K562 (cell line): ENCODE results near the gene TMEM120B. TPM values are rescaled to one million over a fixed set of nuclear protein-coding genes. Genes with fewer than 3 reads are reported as not detected.

Source experiments
- ATAC-seq: fragments of 200-7000 bp; cut with Tn5 transposase; 3 replicates; pipeline ENCODE4 v1.9.1; 2020; ENCODE audit warnings: moderate library complexity
- BruUV-seq: library from RNA; stranded (reverse); fragments of 400-500 nt; replicated peaks from 2 replicates; lab custom pipeline; 2021; lab: Mats Ljungman, UMichigan
- CTCF ChIA-PET: fragments of 300-600 bp; formaldehyde crosslinking; extraction: SDS; loops from one replicate; lab custom pipeline; 2021; ENCODE audit warnings: low intra/inter-chr PET ratio; lab: Yijun Ruan, JAX
- POLR2A ChIA-PET: fragments of 300-600, 350-650 bp; sonication (Branson Sonifier 250); formaldehyde crosslinking; extraction: SDS; loops from one replicate; lab custom pipeline; 2021; ENCODE audit warnings: antibody characterized with exemption, inconsistent platforms; lab: Yijun Ruan, JAX
- DNase-seq, 4 experiments: peaks; one replicate each; pipeline versions ENCODE4 v3.0.0 to v3.0.0-alpha.2; 2011 to 2018; ENCODE audit warnings: low spot score in 3 of 4, mixed read lengths in 3 of 4; ENCODE audit errors: extremely low read depth in 1 of 4
- FAIRE-seq: peaks from 2 replicates; lab custom pipeline; 2011; peaks lifted over from hg19 to GRCh38; lab: Jason Lieb, UNC
- H2AFZ ChIP-seq: 2 replicates; pipeline ENCODE4 v1.6.0; 2011; ENCODE audit warnings: low read depth, low read length, control low read depth, inconsistent platforms
- H3K27ac ChIP-seq: fragments of 200-600 bp; 3 replicates; pipeline ENCODE4 v1.8.0; 2011; ENCODE audit warnings: low read depth, mild to moderate bottlenecking, control low read depth, inconsistent platforms, low read length, moderate library complexity, mixed read lengths; ENCODE audit errors: extremely low read depth
- H3K27me3 ChIP-seq, 2 experiments: fragments of 300-600 bp in 1 of 2; 2 replicates in 1 of 2; 3 replicates in 1 of 2; pipeline versions ENCODE4 v1.6.0 to v1.8.0; 2011; ENCODE audit warnings: inconsistent platforms in 2 of 2, low read length in 2 of 2, mild to moderate bottlenecking in 1 of 2, mixed read lengths in 1 of 2, moderate library complexity in 1 of 2; ENCODE audit not compliant: control insufficient read depth in 2 of 2, insufficient read depth in 2 of 2
- H3K36me3 ChIP-seq: fragments of 300-600 bp; 3 replicates; pipeline ENCODE4 v1.8.0; 2011; ENCODE audit warnings: mild to moderate bottlenecking, low read length, inconsistent platforms; ENCODE audit not compliant: control insufficient read depth, insufficient read depth
- H3K4me1 ChIP-seq, 2 experiments: fragments of 200-600 bp in 1 of 2; replicated peaks in 1 of 2; 2 replicates in 1 of 2; 3 replicates in 1 of 2; pipeline versions ENCODE4 v1.5.1 to v1.8.0; 2011; ENCODE audit warnings: inconsistent platforms in 2 of 2, low read length in 2 of 2, mild to moderate bottlenecking in 1 of 2, mixed read lengths in 1 of 2, moderate library complexity in 1 of 2; ENCODE audit not compliant: control insufficient read depth in 2 of 2, insufficient read depth in 2 of 2
- H3K4me2 ChIP-seq: 2 replicates; pipeline ENCODE4 v1.6.1; 2011; ENCODE audit warnings: low read length, control low read depth, inconsistent platforms, mixed read lengths; ENCODE audit not compliant: insufficient read depth
- H3K4me3 ChIP-seq: fragments of 200-600 bp; sonication (generic), shearing (Covaris generic); 2 replicates; pipeline ENCODE4 v1.5.1; 2016; ENCODE audit warnings: control low read depth, inconsistent platforms
- H3K79me2 ChIP-seq: fragments of 200-600 bp; 3 replicates; pipeline ENCODE4 v1.8.0; 2011; ENCODE audit warnings: low read length, inconsistent platforms; ENCODE audit not compliant: control insufficient read depth, insufficient read depth
- H3K9ac ChIP-seq, 2 experiments: 2 replicates each; pipeline versions ENCODE4 v1.6.0 to v1.6.1; 2011; ENCODE audit warnings: low read depth in 2 of 2, low read length in 2 of 2, control low read depth in 1 of 2, inconsistent platforms in 1 of 2, mild to moderate bottlenecking in 1 of 2, mixed read lengths in 1 of 2; ENCODE audit not compliant: insufficient read depth in 1 of 2
- H3K9me1 ChIP-seq: one replicate; pipeline ENCODE4 v1.6.0; 2011; ENCODE audit warnings: inconsistent platforms, mild to moderate bottlenecking, low read length, moderate library complexity; ENCODE audit not compliant: control insufficient read depth, insufficient read depth
- H3K9me3 ChIP-seq: replicated peaks from 2 replicates; pipeline ENCODE4 v1.5.1; 2011; ENCODE audit warnings: low read depth, low read length, inconsistent platforms; ENCODE audit not compliant: control insufficient read depth, insufficient read depth
- H4K20me1 ChIP-seq: replicated peaks from 2 replicates; pipeline ENCODE4 v1.6.1; 2011; ENCODE audit warnings: low read length, inconsistent platforms, mixed read lengths; ENCODE audit not compliant: control insufficient read depth, insufficient read depth
- CEBPB ChIP-seq: fragments of 450-650 bp; IDR thresholded peaks from 2 replicates; pipeline ENCODE4 v1.6.1; 2016; ENCODE audit warnings: missing genetic modification characterization, missing compliant biosample characterization
- CEBPG ChIP-seq, 3 experiments: fragments of 200-800 bp in 1 of 3; sonication (Bioruptor generic) in 1 of 3; sonication (generic) in 1 of 3; formaldehyde crosslinking in 1 of 3; IDR thresholded peaks in 2 of 3; conservative IDR thresholded peaks in 1 of 3; 2 replicates each; pipeline versions ENCODE4 v1.6.1 to v1.8.0; 2016 to 2022; ENCODE audit warnings: missing compliant biosample characterization in 2 of 3, missing genetic modification characterization in 2 of 3, mild to moderate bottlenecking in 1 of 3, missing genetic modification reagents in 1 of 3
- EP400 ChIP-seq: fragments of 450-650 bp; IDR thresholded peaks from 2 replicates; pipeline ENCODE4 v1.6.1; 2017; ENCODE audit warnings: antibody characterized with exemption, mild to moderate bottlenecking, moderate library complexity
- FUS ChIP-seq: fragments of 200-400 bp; formaldehyde crosslinking; optimal IDR thresholded peaks from 2 replicates; pipeline ENCODE3; 2017; ENCODE audit warnings: low read depth, low read length
- HMG20B ChIP-seq: fragments of 250-450 bp; sonication (Bioruptor Pico); IDR thresholded peaks from 2 replicates; pipeline ENCODE4 v1.5.0; 2021; ENCODE audit warnings: mild to moderate bottlenecking
- HOXB6 ChIP-seq: fragments of 250-450 bp; sonication (Bioruptor Pico); IDR thresholded peaks from 2 replicates; pipeline ENCODE4 v1.5.1; 2022; ENCODE audit warnings: mild to moderate bottlenecking, borderline replicate concordance
- ID3 ChIP-seq, 2 experiments: fragments of 250-450 bp in 1 of 2; fragments of 450-650 bp in 1 of 2; sonication (Bioruptor Pico) in 1 of 2; IDR thresholded peaks; 2 replicates each; pipeline versions ENCODE4 v1.6.1 to v1.8.0; 2016 to 2021; ENCODE audit warnings: mild to moderate bottlenecking in 2 of 2, moderate library complexity in 2 of 2, missing compliant biosample characterization in 1 of 2, missing genetic modification characterization in 1 of 2
- KDM1A ChIP-seq, 2 experiments: fragments of 450-650 bp; IDR thresholded peaks; 2 replicates each; pipeline ENCODE4 v1.6.1; 2016; ENCODE audit warnings: mild to moderate bottlenecking in 2 of 2
- NR2C1 ChIP-seq, 2 experiments: fragments of 450-650 bp; IDR thresholded peaks; 2 replicates each; pipeline ENCODE4 v1.6.1; 2017; ENCODE audit warnings: mild to moderate bottlenecking in 2 of 2, antibody characterized with exemption in 1 of 2, inconsistent platforms in 1 of 2, missing compliant biosample characterization in 1 of 2, missing genetic modification characterization in 1 of 2
- POLR2B ChIP-seq: fragments of 450-650 bp; IDR thresholded peaks from 2 replicates; pipeline ENCODE4 v1.6.1; 2018; ENCODE audit warnings: low read depth; ENCODE audit not compliant: partially characterized antibody
- RBFOX2 ChIP-seq: fragments of 200-400 bp; formaldehyde crosslinking; IDR thresholded peaks from 2 replicates; pipeline ENCODE4 v1.6.1; 2017; ENCODE audit warnings: low read depth, mild to moderate bottlenecking, low read length, moderate library complexity
- TSC22D4 ChIP-seq: fragments of 450-650 bp; IDR thresholded peaks from 2 replicates; pipeline ENCODE4 v1.6.1; 2016; ENCODE audit warnings: missing genetic modification characterization, missing biosample characterization, control low read depth
- ZFP1 ChIP-seq: fragments of 450-650 bp; formaldehyde crosslinking; IDR thresholded peaks from 2 replicates; pipeline ENCODE4 v1.4.0; 2020; ENCODE audit warnings: mild to moderate bottlenecking, mixed read lengths
- ZFP36 ChIP-seq: fragments of 150-350 bp; IDR thresholded peaks from 2 replicates; pipeline ENCODE4 v1.6.1; 2018; ENCODE audit warnings: low read length, low read depth; ENCODE audit not compliant: partially characterized antibody
- ZNF217 ChIP-seq: sonication (generic); formaldehyde crosslinking; IDR thresholded peaks from 2 replicates; pipeline ENCODE4 v1.8.0; 2022; ENCODE audit warnings: mild to moderate bottlenecking, missing genetic modification reagents
- ZNF24 ChIP-seq: fragments of 450-650 bp; IDR thresholded peaks from 2 replicates; pipeline ENCODE4 v1.6.1; 2016
- WGBS: fragments of 100-300 bp; shearing (Covaris generic); methylation state at CpG from one replicate; pipeline ENCODE4 v1.1.6; 2016; ENCODE audit warnings: low coverage, mixed read lengths; ENCODE audit not compliant: insufficient coverage; ENCODE audit errors: missing lambda C conversion rate; 5-methylcytosine and 5-hydroxymethylcytosine counted together
- in situ Hi-C: fragments of 300-500 bp; cut with MboI; formaldehyde crosslinking; loops from 4 replicates; pipeline ENCODE4 v1.15.0; 2018; ENCODE audit warnings: inconsistent platforms, mixed read lengths
- intact Hi-C: fragments of 100-400 bp; cut with micrococcal nuclease; formaldehyde crosslinking; loops from 2 replicates; pipeline ENCODE4 v1.14.2; 2022
- polyA plus RNA-seq, 8 experiments: library from polyadenylated mRNA; depleted of rRNA in 4 of 8; stranded (reverse) in 5 of 8; unstranded in 3 of 8; fragments of >200 nt; fragmentation: Nextera tagmentation in 2 of 8; fragmentation: Illumina TruSeq in 1 of 8; extraction: Ambion mirVana in 2 of 8; extraction: Trizol in 1 of 8; gene quantifications; 2 replicates each; pipeline versions ENCODE4 v1.2.1 to v1.2.3, GENCODE V29; 2011 to 2014; ENCODE audit warnings: inconsistent platforms in 1 of 8, missing spikeins in 1 of 8
- total RNA-seq, 7 experiments: library from RNA; depleted of rRNA in 6 of 7; stranded (reverse); fragments of >200 nt in 6 of 7; fragmentation: Illumina TruSeq in 2 of 7; extraction: Trizol in 2 of 7; gene quantifications; 2 replicates each; pipeline versions ENCODE4 v1.2.1 to v1.2.3, GENCODE V29; 2011 to 2021; ENCODE audit warnings: low replicate concordance in 1 of 7

Gene TMEM120B
- total and polyA plus RNA-seq, 9 of the 15 experiments (the other 6 are each of a cell fraction or from before 2014, with no cell fraction given): 1.7 to 18.6 (median 7.4) TPM

GRCh38 chr12:121812921-121813896 lies 100.7 kb downstream of the TMEM120B start:
- intact Hi-C loops: loop anchor here (1.0 to 2.0 kb wide), 3 partner anchors 18 to 76 kb away; partner anchors contain the start of gene PSMD9
- ChIA-PET POLR2A (interaction anchor here (0.5 to 12.1 kb wide), 3 partner anchors 11 to 1231 kb away, joined by 3 to 194 read pairs (median 77); partner anchors contain the start of genes RHOF and SETD1B), CTCF (interaction anchor here (0.6 to 5.5 kb wide), 3 partner anchors 18 to 76 kb away, joined by 3 to 73 read pairs (median 5); partner anchors contain the start of gene RHOF)
- Histone ChIP-seq H3K4me3 (peak overlapping the region; percentile 53), H3K79me2 (peaks cover 51% of the 10 kb centered on the region), H3K27me3 (no peaks in the 10 kb centered on the region), H3K27ac (no peak overlapping the region; the same call in 2 of the 3 replicates), H2AFZ (no peak overlapping the region), H3K4me2 (peak overlapping the region; percentile 92), H4K20me1 (peaks cover 24% of the 10 kb centered on the region), H3K9ac (peak overlapping the region in 1 of 2 experiments; percentile 93; a peak in 2 of 4 replicates), H3K9me1 (no peaks in the 10 kb centered on the region), H3K9me3 (no peaks in the 10 kb centered on the region), H3K4me1 (peaks cover 22 to 52% of the 10 kb centered on the region in 2 experiments), H3K36me3 (peaks cover 92% of the 10 kb centered on the region)
- ATAC-seq (no peak), FAIRE-seq (no peak), DNase-seq (peak in 2 of 4 experiments; percentile 37 to 39)
- in situ Hi-C loops: no loop called here
- BruUV-seq: no TSS peak
- 58% methylated on average over 21 of the region's 25 CpGs for WGBS
- TF ChIP-seq ZNF24 (0 out of 2 replicates have a peak, but pooled peaks have one; percentile 50), ZFP1 (CRISPR knock-in tag) (no peak), FUS (no peak), ZNF217 (CRISPR knock-in tag) (no peak), ID3 (CRISPR knock-in tag; IDR thresholded peaks at IDR 0.05) (no peak), ID3 (tag; IDR thresholded peaks at IDR 0.05) (no peak), EP400 (no peak), HMG20B (CRISPR knock-in tag) (no peak), RBFOX2 (peak; percentile 10; the same call in 1 of the 2 replicates), NR2C1 (IDR thresholded peaks at IDR 0.05) (no peak), NR2C1 (tag; IDR thresholded peaks at IDR 0.05) (peak; percentile 25; the same call in 1 of the 2 replicates), TSC22D4 (tag) (no peak), KDM1A (IDR thresholded peaks at IDR 0.05) (0 out of 4 replicates have a peak, but pooled peaks of 1 of the 2 experiments have one; percentile 10), HOXB6 (CRISPR knock-in tag) (no peak), ZFP36 (peak; percentile 69), POLR2B (no peak), CEBPB (tag) (peak; percentile 48; the same call in 1 of the 2 replicates), CEBPG (CRISPR knock-in tag; IDR thresholded peaks at IDR 0.05) (peak; percentile 76; the same call in 1 of the 2 replicates), CEBPG (tag; conservative IDR thresholded peaks at IDR 0.05 in 1 of 2, IDR thresholded peaks at IDR 0.05 in 1 of 2) (peak in 1 of 2 experiments; percentile 33; a peak in 2 of 4 replicates)
